ENCODE data around the gene PHF21B. TPM values are rescaled to one million over a fixed set of nuclear protein-coding genes. Genes with fewer than 3 reads are reported as not detected.
A peak's percentile ranks its signal among the peaks of the same experiment; 100 is the strongest.
"Not testable (repeated sequence)": the region's sequence is repeated elsewhere in the genome, so short reads cannot be mapped to it uniquely, and the experiment has no call there.

PHF21B gene
- under 1 TPM in 1 of 2 donors, not detected in 1; 0.07 TPM for total RNA-seq

DNA sequence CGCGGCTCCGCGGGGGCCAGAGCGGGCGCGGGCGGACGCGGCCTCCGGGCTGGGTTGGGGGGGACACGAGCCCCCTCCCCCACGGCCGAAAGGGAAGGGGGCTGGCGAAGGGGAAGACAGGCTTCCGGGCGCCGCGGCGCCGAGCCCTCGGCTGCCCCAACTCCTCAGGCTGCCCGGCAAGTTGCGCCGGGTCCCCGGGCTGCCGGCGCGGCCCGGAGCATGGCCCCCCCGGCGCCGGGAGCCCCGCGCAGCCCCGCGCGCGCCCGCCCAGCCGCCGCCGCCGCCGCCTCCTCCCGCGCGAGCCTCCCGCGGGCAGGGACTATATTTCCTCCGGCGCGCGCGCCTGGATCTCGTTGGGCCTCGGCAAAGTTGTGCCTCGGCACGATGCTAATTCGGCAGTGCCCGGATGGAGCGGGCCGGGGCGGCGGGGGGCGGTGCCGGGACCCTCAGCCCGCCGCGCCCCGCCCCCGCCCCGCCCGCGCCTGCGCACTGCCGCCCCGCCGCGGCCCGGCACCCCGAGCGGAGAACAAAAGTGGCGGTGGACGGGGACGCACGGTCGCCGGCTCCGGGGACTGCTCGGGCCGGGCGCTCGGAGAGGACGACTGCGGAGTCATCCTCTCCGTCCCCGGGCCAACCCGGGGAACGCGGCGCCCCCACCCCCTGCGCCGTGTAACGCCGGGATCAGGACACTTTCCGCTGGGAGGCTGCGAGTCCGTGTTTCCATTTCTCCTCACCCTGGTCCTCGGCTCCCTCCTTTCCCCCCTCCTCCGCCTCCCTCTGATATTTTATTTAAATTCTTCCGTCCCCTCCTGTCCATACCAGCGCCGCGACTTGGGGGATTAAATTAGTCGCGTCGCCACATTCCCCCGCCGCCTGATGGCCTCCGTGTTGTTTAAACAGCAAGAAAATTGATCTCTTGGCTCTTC, at the start of gene PHF21B:
PHF21B (minus strand) TSS at position 400 of the 926 bp plus-strand sequence. CDS start 456 bp downstream, outside the sequence.
- peak within 1 kb of the TSS in 1 of 2 donors; percentile 55 for H3K27ac Mint-ChIP-seq
- H3K9me3 Mint-ChIP-seq, result no peaks in the 10 kb centered on the region
- DNase-seq (ENCODE audit: low spot score in 2 of 2) (peak in 1 of 2 donors; percentile 47), ATAC-seq (peak in 1 of 2 donors; percentile 66)
- H3K36me3 Mint-ChIP-seq, result peaks cover 6 to 8% of the 10 kb centered on the region in 2 donors

- no peak overlapping the region for H3K27ac Mint-ChIP-seq
- H3K36me3 Mint-ChIP-seq, result no peaks in the 10 kb centered on the region
- ATAC-seq (no peak), DNase-seq (ENCODE audit: low spot score in 2 of 2) (no peak)
- H3K9me3 Mint-ChIP-seq, result no peaks in the 10 kb centered on the region
Measured at GRCh38 chr22:45059296-45059695, 49.5 kb upstream of the PHF21B start.

DNA sequence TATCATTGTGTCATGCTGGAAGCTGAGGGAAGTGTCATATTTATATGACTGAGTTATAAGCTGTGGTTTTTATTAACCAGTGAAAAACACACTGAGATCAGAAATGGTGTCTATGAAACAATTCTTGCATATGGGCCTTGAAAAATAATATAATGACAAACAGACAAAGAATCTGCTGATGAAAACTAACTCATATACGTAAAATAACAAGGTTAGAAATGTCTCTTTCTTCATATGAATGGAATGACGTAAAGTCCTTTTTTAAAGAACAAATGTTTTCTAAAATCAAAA, 48.8 kb upstream of the PHF21B start:
- no peak for DNase-seq (ENCODE audit: low spot score in 2 of 2)
- no peaks in the 10 kb centered on the region for H3K9me3 Mint-ChIP-seq
- H3K27ac Mint-ChIP-seq, result peak overlapping the region; percentile 17 to 24
- no peaks in the 10 kb centered on the region for H3K36me3 Mint-ChIP-seq
- no peak for ATAC-seq

GRCh38 chr22:45055936-45056335, 46.1 kb upstream of the PHF21B start:
- no peaks in the 10 kb centered on the region for H3K9me3 Mint-ChIP-seq
- no peak overlapping the region for H3K27ac Mint-ChIP-seq
- no peaks in the 10 kb centered on the region for H3K36me3 Mint-ChIP-seq
- DNase-seq (ENCODE audit: low spot score in 2 of 2) (no peak), ATAC-seq (no peak)

DNA sequence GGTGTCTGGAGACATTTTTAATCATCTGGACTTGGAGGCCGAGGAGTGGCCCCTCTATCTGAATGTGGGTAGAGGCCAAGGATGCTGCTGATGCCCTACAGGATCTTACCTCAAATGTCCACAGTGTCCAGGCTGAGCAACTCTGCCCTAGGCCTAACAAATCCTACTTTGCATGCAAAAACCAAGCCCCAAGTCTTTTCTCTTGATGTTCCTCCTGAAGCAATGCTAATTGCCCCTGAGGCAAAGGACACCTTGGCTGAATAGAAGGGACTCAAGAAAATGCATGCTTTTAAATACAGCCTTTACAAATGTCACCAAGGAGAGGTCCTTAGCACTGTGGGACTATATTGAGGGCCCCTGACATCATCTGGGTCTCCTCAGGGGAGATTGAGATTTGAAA, 43.8 kb upstream of the PHF21B start:
- no peaks in the 10 kb centered on the region for H3K9me3 Mint-ChIP-seq
- H3K27ac Mint-ChIP-seq, result no peak overlapping the region
- DNase-seq (ENCODE audit: low spot score in 2 of 2) (no peak), ATAC-seq (no peak)
- H3K36me3 Mint-ChIP-seq, result no peaks in the 10 kb centered on the region

- no peaks in the 10 kb centered on the region for H3K36me3 Mint-ChIP-seq
- no peak overlapping the region for H3K27ac Mint-ChIP-seq
- ATAC-seq (no peak), DNase-seq (ENCODE audit: low spot score in 2 of 2) (no peak)
- H3K9me3 Mint-ChIP-seq, result no peaks in the 10 kb centered on the region
Measured at GRCh38 chr22:45053094-45053493, 43.3 kb upstream of the PHF21B start.

GRCh38 chr22:45052665-45053064, 42.9 kb upstream of the PHF21B start:
- ATAC-seq; H3K27ac Mint-ChIP-seq; H3K36me3 Mint-ChIP-seq; DNase-seq (ENCODE audit: low spot score in 2 of 2); H3K9me3 Mint-ChIP-seq: not testable (repeated sequence)

GRCh38 chr22:45051946-45052345, 42.1 kb upstream of the PHF21B start:
- DNase-seq (ENCODE audit: low spot score in 2 of 2) (no peak), ATAC-seq (no peak)
- H3K27ac Mint-ChIP-seq, result no peak overlapping the region
- H3K9me3 Mint-ChIP-seq, result no peaks in the 10 kb centered on the region
- peaks cover 0 to 3% of the 10 kb centered on the region in 2 donors for H3K36me3 Mint-ChIP-seq

DNA sequence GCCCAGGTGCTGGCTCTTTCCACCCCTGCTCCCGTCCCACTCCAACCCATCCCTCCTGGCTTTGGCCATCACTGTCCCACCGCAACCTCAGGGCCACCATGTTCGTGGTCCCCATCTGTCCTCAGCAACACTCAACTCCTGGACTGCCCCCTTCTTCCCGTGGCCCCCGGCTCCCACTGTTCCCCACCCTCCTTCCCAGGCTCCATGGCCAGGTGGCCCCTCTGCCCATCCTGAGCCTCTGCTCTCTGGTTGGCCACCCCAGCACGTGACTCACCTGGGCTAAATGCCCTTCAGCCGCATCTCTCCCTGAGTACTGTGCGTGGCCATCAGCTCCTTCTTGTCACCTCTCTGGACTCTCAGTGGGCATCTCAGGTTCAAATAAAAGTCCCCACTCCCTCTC, 41.6 kb upstream of the PHF21B start:
- no peak for DNase-seq (ENCODE audit: low spot score in 2 of 2)
- Mint-ChIP-seq H3K27ac (no peak overlapping the region), H3K36me3 (peaks cover 0 to 8% of the 10 kb centered on the region in 2 donors), H3K9me3 (no peaks in the 10 kb centered on the region)
- no peak for ATAC-seq

- H3K9me3 Mint-ChIP-seq, result no peaks in the 10 kb centered on the region
- no peak overlapping the region for H3K27ac Mint-ChIP-seq
- peaks cover 0 to 8% of the 10 kb centered on the region in 2 donors for H3K36me3 Mint-ChIP-seq
- no peak for ATAC-seq
- DNase-seq (ENCODE audit: low spot score in 2 of 2), result no peak
Measured at GRCh38 chr22:45047260-45047659, 37.5 kb upstream of the PHF21B start.

- ATAC-seq (no peak), DNase-seq (ENCODE audit: low spot score in 2 of 2) (no peak)
- Mint-ChIP-seq H3K27ac (no peak overlapping the region), H3K36me3 (peaks cover 0 to 8% of the 10 kb centered on the region in 2 donors), H3K9me3 (no peaks in the 10 kb centered on the region)
Measured at GRCh38 chr22:45045208-45045607, 35.4 kb upstream of the PHF21B start.

DNA sequence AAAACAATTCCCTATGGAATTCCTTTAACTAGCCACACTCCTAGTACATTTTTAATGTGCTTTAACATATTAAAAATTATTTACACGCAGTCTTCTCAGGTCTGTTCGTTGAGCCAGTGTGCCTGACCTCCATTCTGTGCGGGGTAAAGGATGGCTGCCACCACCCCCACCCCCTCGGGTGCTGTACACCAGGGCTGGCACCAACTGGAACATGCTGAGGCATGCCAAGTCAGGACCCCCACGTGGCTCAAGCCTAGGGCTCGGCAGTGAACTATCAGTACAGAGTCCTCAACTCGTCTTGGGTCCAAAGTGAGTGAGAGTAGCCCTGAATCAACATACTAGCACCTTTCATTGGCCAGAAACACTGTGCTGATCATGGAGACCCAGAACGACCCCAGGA, 32.5 kb upstream of the PHF21B start:
- Mint-ChIP-seq H3K36me3 (peaks cover 5 to 8% of the 10 kb centered on the region in 2 donors), H3K9me3 (peaks cover 4% of the 10 kb centered on the region in 2 donors), H3K27ac (peak overlapping the region in 1 of 2 donors; percentile 8)
- DNase-seq (ENCODE audit: low spot score in 2 of 2), result no peak
- ATAC-seq, result no peak

- no peak overlapping the region for H3K27ac Mint-ChIP-seq
- DNase-seq (ENCODE audit: low spot score in 2 of 2) (no peak), ATAC-seq (no peak)
- peaks cover 4% of the 10 kb centered on the region in 2 donors for H3K9me3 Mint-ChIP-seq
- H3K36me3 Mint-ChIP-seq, result peaks cover 0 to 5% of the 10 kb centered on the region in 2 donors
Measured at GRCh38 chr22:45039133-45039532, 29.3 kb upstream of the PHF21B start.

- DNase-seq (ENCODE audit: low spot score in 2 of 2) (no peak), ATAC-seq (no peak)
- Mint-ChIP-seq H3K36me3 (peaks cover 0 to 5% of the 10 kb centered on the region in 2 donors), H3K9me3 (peaks cover 4% of the 10 kb centered on the region in 2 donors), H3K27ac (no peak overlapping the region)
Measured at GRCh38 chr22:45036154-45036553, 26.3 kb upstream of the PHF21B start.

DNA sequence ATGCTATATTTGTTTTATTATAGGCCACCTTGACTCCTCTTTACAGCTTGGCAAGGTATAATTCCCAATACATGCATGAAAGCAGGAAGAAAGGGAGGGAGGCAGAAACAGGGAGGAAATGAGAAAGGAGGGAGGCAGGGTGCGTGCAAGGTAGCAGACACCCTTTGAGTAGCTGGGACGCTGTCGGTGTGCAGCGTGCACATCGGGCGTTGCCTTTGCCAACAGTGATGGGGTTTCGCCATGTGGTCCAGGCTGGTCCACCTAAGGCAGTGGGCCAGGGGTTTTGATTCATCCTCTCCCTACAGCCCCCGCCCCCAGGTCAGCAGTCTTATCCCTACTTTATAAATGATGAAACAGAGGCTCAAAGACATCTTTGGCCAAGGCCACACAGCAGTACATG, 25.0 kb upstream of the PHF21B start:
- peaks cover 0 to 5% of the 10 kb centered on the region in 2 donors for H3K36me3 Mint-ChIP-seq
- H3K27ac Mint-ChIP-seq, result no peak overlapping the region
- peaks cover 4% of the 10 kb centered on the region in 2 donors for H3K9me3 Mint-ChIP-seq
- DNase-seq (ENCODE audit: low spot score in 2 of 2) (no peak), ATAC-seq (no peak)

DNA sequence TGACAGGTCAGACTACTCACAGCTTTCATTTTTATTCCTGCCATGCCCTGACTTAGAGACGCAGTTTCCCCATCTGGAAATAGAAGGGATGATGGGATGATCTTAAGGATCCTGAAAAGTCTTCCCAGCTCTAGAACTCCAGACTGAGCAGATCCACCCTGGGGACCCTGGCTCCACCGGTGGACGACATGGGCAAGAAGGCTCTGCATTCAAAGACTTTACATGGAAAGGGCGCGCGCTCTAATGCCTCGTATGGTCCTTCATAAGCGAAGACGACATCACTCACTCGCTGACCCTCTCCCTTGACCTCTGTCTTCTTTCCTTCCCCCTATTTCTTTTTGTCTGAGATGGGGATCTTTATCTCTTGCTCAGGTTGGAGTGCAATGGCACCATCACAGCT, 24.4 kb upstream of the PHF21B start:
- ATAC-seq (no peak), DNase-seq (ENCODE audit: low spot score in 2 of 2) (no peak)
- H3K27ac Mint-ChIP-seq, result no peak overlapping the region
- peaks cover 0 to 5% of the 10 kb centered on the region in 2 donors for H3K36me3 Mint-ChIP-seq
- peaks cover 4% of the 10 kb centered on the region in 2 donors for H3K9me3 Mint-ChIP-seq

- Mint-ChIP-seq H3K9me3 (peaks cover 0 to 4% of the 10 kb centered on the region in 2 donors), H3K36me3 (peaks cover 0 to 5% of the 10 kb centered on the region in 2 donors), H3K27ac (no peak overlapping the region)
- DNase-seq (ENCODE audit: low spot score in 2 of 2) (no peak), ATAC-seq (no peak)
Measured at GRCh38 chr22:45033136-45033535, 23.3 kb upstream of the PHF21B start.
